KMS-11 (cell line): ENCODE measurements around the gene RSU1.

Source experiments
- H2AFZ ChIP-seq: fragments of 200-600 bp; sonication (generic); 2 replicates; pipeline ENCODE4 v1.6.1; 2016; ENCODE audit warnings: antibody characterized with exemption, mixed run types, low read depth
- H3K27ac ChIP-seq: fragments of 200-600 bp; sonication (generic); 2 replicates; pipeline ENCODE4 v1.6.1; 2016; ENCODE audit warnings: mild to moderate bottlenecking, mixed run types
- H3K27me3 ChIP-seq: fragments of 200-600 bp; sonication (generic); 2 replicates; pipeline ENCODE4 v1.6.1; 2017; ENCODE audit warnings: mild to moderate bottlenecking, low read depth, mixed run types, moderate library complexity; ENCODE audit not compliant: insufficient read depth
- H3K36me3 ChIP-seq: fragments of 200-600 bp; sonication (generic); 2 replicates; pipeline ENCODE4 v1.6.1; 2017; ENCODE audit warnings: mild to moderate bottlenecking, mixed run types; ENCODE audit not compliant: insufficient read depth
- H3K4me1 ChIP-seq: fragments of 200-600 bp; sonication (generic); 2 replicates; pipeline ENCODE4 v1.6.1; 2016; ENCODE audit warnings: mild to moderate bottlenecking, low read depth, mixed run types; ENCODE audit not compliant: poor library complexity, severe bottlenecking
- H3K4me2 ChIP-seq: fragments of 200-600 bp; sonication (generic); 2 replicates; pipeline ENCODE4 v1.7.0; 2016; ENCODE audit warnings: mild to moderate bottlenecking, mixed run types
- H3K4me3 ChIP-seq: fragments of 200-600 bp; sonication (generic); IDR thresholded peaks from 2 replicates; pipeline ENCODE4 v1.6.1; 2017; ENCODE audit warnings: low read depth, low read length, mixed read lengths; ENCODE audit not compliant: insufficient read depth
- H3K79me2 ChIP-seq: fragments of 200-600 bp; sonication (generic); 2 replicates; pipeline ENCODE4 v1.6.1; 2016; ENCODE audit warnings: low read depth, mixed run types; ENCODE audit not compliant: insufficient read depth
- H3K9ac ChIP-seq: fragments of 200-600 bp; sonication (generic); 2 replicates; pipeline ENCODE4 v1.6.1; 2016; ENCODE audit warnings: mild to moderate bottlenecking, mixed run types
- H4K20me1 ChIP-seq: fragments of 200-600 bp; sonication (generic); 2 replicates; pipeline ENCODE4 v1.6.1; 2016; ENCODE audit warnings: mild to moderate bottlenecking, mixed run types; ENCODE audit not compliant: insufficient read depth
- TF ChIP-seq, protein P1 (sequence below): fragments of 200-600 bp; sonication (generic); conservative IDR thresholded peaks from 2 replicates; pipeline ENCODE4 v1.6.1; 2017; ENCODE audit warnings: low read depth, mild to moderate bottlenecking, antibody characterized with exemption, low read length, moderate library complexity, mixed read lengths

RSU1 gene

DNA sequence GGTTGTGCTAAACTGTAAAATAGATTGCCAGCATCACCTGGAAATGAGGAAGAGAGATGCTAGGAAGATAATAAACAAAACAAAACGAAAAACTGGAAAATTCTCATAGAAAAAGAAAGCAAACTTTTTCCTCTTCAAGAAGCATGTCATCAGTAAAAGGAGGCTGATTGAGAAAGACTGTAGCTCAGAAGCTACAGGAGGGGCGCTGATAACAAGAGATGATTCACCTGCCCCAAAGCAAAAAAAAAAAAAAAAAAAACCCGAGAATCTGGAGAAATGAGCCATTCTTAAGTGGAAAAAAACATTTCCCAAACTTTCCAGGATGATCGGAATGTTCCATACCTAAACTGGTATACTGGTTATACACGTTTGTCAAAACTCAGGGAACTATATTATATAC is 165.1 kb downstream of the RSU1 start:
- H3K4me3 ChIP-seq = no peak overlapping the region
- no peak overlapping the region for H2AFZ ChIP-seq
- H3K4me1 ChIP-seq = no peaks in the 10 kb centered on the region
- no peaks in the 10 kb centered on the region for H3K27me3 ChIP-seq
- no peaks in the 10 kb centered on the region for H4K20me1 ChIP-seq
- no peaks in the 10 kb centered on the region for H3K36me3 ChIP-seq
- no peak overlapping the region for H3K9ac ChIP-seq
- TF ChIP-seq, protein P1, sequence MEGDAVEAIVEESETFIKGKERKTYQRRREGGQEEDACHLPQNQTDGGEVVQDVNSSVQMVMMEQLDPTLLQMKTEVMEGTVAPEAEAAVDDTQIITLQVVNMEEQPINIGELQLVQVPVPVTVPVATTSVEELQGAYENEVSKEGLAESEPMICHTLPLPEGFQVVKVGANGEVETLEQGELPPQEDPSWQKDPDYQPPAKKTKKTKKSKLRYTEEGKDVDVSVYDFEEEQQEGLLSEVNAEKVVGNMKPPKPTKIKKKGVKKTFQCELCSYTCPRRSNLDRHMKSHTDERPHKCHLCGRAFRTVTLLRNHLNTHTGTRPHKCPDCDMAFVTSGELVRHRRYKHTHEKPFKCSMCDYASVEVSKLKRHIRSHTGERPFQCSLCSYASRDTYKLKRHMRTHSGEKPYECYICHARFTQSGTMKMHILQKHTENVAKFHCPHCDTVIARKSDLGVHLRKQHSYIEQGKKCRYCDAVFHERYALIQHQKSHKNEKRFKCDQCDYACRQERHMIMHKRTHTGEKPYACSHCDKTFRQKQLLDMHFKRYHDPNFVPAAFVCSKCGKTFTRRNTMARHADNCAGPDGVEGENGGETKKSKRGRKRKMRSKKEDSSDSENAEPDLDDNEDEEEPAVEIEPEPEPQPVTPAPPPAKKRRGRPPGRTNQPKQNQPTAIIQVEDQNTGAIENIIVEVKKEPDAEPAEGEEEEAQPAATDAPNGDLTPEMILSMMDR = no peak
- H3K4me2 ChIP-seq = no peak overlapping the region
- no peaks in the 10 kb centered on the region for H3K79me2 ChIP-seq
- H3K27ac ChIP-seq = no peak overlapping the region

DNA sequence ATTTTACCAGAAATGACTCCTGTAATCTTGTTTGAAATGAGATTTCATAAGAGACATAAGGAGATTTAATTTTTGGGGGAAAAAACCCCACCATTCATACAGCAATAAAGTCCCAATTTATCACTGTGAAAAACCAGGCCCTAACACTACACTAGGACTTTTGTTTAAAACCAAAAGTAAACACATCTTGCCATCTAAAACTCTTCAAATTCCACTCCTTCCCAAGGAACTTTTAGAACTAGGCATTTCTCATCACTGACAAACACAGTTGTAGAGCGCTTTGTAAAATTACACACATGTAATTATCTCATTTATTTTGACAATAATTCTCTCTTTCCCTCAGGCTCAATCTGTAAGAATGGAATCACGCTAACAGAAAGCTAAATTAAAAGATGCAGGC is 167.5 kb downstream of the RSU1 start:
- Histone ChIP-seq H3K9ac (no peak overlapping the region), H3K4me2 (no peak overlapping the region), H3K36me3 (no peaks in the 10 kb centered on the region), H3K27ac (no peak overlapping the region), H3K79me2 (no peaks in the 10 kb centered on the region), H4K20me1 (no peaks in the 10 kb centered on the region), H3K27me3 (no peaks in the 10 kb centered on the region), H3K4me3 (no peak overlapping the region), H2AFZ (no peak overlapping the region), H3K4me1 (no peaks in the 10 kb centered on the region)
- TF ChIP-seq, protein P1 = no peak

DNA sequence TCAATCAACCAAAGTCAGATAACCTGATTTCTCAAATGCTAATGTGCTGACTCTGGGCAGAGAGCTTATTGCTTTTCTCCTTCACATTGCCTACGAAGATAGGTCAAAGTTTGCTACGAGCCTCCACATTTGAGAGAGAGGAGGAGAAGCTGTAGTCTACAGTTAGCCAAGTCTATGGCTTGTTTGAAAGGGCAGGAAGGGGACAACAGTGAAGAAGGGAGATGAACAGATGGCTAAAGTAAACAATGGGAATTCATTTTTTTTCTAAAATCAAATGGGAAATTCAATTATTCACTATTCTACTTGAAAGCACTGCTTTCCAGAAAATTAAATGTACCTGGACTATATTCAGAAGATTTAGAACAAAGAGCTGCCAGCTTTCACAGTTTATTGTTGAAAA is 168.9 kb downstream of the RSU1 start:
- TF ChIP-seq, protein P1 = no peak
- Histone ChIP-seq H2AFZ (no peak overlapping the region), H3K27me3 (no peaks in the 10 kb centered on the region), H3K79me2 (no peaks in the 10 kb centered on the region), H3K4me2 (no peak overlapping the region), H3K9ac (no peak overlapping the region), H3K4me1 (no peaks in the 10 kb centered on the region), H3K4me3 (no peak overlapping the region), H3K36me3 (no peaks in the 10 kb centered on the region), H4K20me1 (no peaks in the 10 kb centered on the region), H3K27ac (no peak overlapping the region)

DNA sequence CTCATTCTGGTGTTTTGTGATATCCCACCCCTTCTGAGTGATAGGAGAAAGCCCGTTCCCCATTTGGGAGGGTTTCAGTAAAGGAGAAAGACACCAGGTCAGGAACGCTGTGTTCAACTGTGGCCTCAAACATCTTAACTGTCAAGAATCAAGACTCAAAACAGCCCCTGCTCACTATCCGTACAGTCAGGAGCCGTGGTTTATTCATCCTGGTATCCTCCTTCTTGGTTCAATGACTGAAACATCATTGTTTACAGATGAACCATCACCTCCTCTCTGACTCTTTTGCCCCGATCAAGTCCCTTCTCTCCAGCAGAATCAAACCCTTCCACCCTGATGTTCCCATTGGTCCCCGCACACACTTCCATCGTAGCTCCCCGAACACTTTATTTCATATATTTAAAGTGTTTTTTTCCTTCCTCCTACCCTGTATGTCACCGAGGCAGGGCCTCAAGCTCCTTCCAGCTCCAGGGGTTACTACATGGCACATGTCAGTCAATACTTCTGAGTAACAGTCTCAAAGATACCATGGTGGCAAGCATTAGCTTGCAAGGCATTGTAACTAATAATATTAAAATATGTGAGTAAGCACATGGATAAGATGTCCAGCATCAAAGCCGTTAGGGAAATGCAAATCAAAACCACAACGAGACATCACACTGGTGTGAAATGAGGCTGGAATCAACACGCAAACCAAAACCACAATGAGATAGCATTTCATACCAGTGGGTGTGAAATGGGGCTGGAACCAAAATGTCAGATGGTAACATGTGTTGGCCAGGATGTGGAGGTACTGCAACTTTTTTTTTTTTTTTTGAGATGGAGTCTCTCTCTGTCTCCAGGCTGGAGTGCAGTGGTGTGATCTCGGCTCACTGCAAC is 170.8 kb downstream of the RSU1 start:
- H3K4me3 ChIP-seq = no peak overlapping the region
- H3K4me2 ChIP-seq = no peak overlapping the region
- no peak overlapping the region for H2AFZ ChIP-seq
- H3K27me3 ChIP-seq = no peaks in the 10 kb centered on the region
- TF ChIP-seq, protein P1 = no peak
- no peaks in the 10 kb centered on the region for H3K79me2 ChIP-seq
- no peak overlapping the region for H3K27ac ChIP-seq
- no peaks in the 10 kb centered on the region for H3K4me1 ChIP-seq
- no peak overlapping the region for H3K9ac ChIP-seq
- H4K20me1 ChIP-seq = no peaks in the 10 kb centered on the region
- no peaks in the 10 kb centered on the region for H3K36me3 ChIP-seq
